Measurements from ENCODE around the gene TMEM161A.

The TMEM161A gene

GRCh38 chr19:19078801-19079200 lies 59.5 kb downstream of the TMEM161A start:
- intact Hi-C loops (cut with micrococcal nuclease) = no loop called here
- no peaks in the 10 kb centered on the region for H3K36me3 Mint-ChIP-seq (ENCODE audit: low read depth)
- no peak overlapping the region for H3K27ac Mint-ChIP-seq
- H3K4me3 Mint-ChIP-seq = no peak overlapping the region
- H3K27me3 Mint-ChIP-seq = no peaks in the 10 kb centered on the region
- no peaks in the 10 kb centered on the region for H3K9me3 Mint-ChIP-seq
- peaks cover 34% of the 10 kb centered on the region for H3K4me1 Mint-ChIP-seq (ENCODE audit: low read depth)

DNA sequence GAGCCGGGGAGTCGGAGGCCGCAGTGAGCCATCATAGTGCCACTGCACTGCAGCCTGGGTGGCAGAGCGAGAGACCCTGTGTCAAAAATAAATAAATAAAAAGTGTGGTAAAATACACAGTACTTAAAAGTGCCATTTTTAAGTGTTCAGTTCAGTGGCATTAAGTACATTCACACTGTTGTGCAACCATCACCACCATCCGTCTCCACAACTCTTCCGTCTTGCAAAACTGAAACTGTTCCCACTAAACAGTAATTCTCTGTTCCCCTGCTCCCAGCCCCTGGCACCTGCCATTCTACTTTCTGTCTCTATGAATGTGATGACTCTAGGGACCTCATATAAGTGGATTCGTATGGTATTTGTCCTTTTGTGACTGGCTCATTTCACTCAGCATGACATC lies 61.2 kb downstream of the TMEM161A start:
- H3K27me3 Mint-ChIP-seq = no peaks in the 10 kb centered on the region
- H3K4me1 Mint-ChIP-seq (ENCODE audit: low read depth) = peaks cover 32% of the 10 kb centered on the region
- H3K4me3 Mint-ChIP-seq = peak overlapping the region; percentile 27
- intact Hi-C loops (cut with micrococcal nuclease) = no loop called here
- no peaks in the 10 kb centered on the region for H3K9me3 Mint-ChIP-seq
- no peak overlapping the region for H3K27ac Mint-ChIP-seq
- H3K36me3 Mint-ChIP-seq (ENCODE audit: low read depth) = no peaks in the 10 kb centered on the region

GRCh38 chr19:19076476-19076875 lies 61.8 kb downstream of the TMEM161A start:
- Mint-ChIP-seq H3K27ac (no peak overlapping the region), H3K4me1 (ENCODE audit: low read depth) (peaks cover 28% of the 10 kb centered on the region), H3K9me3 (no peaks in the 10 kb centered on the region), H3K36me3 (ENCODE audit: low read depth) (no peaks in the 10 kb centered on the region), H3K4me3 (no peak overlapping the region), H3K27me3 (no peaks in the 10 kb centered on the region)
- intact Hi-C loops (cut with micrococcal nuclease) = no loop called here

DNA sequence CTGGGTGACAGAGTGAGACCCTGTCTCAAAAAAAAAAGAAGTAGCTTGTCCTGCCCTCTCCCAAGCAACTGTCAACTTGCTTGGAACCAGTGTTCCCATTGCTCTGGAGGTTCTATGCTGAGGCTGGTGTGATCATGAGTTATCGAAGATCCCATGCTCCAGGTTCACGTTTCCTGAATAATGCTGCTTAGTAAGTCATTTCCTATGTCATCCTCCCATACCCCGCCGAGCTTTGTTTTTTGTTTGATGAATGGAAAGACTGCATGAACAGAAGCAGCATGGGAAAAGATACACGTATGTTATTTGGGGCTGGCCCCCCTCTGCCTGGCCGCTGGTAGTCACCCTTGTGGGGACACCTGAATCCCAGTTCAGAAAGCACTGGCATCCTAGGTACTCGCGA lies 63.2 kb downstream of the TMEM161A start:
- Mint-ChIP-seq H3K4me3 (no peak overlapping the region), H3K9me3 (no peaks in the 10 kb centered on the region), H3K4me1 (ENCODE audit: low read depth) (peaks cover 26% of the 10 kb centered on the region), H3K27me3 (no peaks in the 10 kb centered on the region), H3K36me3 (ENCODE audit: low read depth) (no peaks in the 10 kb centered on the region), H3K27ac (no peak overlapping the region)
- intact Hi-C loops (cut with micrococcal nuclease) = no loop called here

DNA sequence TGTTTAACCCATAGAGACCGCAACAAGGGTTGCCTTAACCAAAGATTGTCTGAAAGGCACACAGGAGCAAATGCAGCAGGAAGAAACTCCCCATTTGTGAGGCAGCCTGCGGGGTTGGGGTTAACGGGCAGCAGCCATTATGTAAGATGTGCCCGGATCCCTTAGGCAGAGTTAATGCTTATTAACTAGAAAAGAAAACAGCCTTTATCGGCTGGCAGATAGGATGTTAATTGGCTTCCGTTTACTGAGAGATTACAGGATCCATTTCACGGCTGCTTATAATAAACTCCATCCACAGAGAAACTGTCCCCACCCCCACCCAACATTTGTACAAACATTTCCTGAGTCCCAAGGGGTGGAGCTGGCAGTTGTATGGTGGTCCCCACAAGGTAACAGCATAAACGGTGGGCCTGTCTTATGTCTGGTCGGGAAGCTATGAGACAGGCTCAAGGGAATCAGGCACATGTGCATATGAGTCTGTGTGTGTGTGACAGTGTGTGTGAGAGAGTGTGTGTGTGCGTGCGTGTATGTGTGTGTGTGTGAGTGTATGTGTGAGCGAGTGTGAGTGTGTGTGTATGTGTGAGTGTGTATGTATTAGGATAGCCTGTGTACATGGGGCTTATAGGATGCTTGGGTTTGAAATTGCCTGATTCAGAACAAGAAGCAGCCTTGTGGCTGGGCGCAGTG lies 63.9 kb downstream of the TMEM161A start:
- H3K4me1 Mint-ChIP-seq (ENCODE audit: low read depth) = peaks cover 21% of the 10 kb centered on the region
- H3K27ac Mint-ChIP-seq = no peak overlapping the region
- H3K36me3 Mint-ChIP-seq (ENCODE audit: low read depth) = no peaks in the 10 kb centered on the region
- intact Hi-C loops (cut with micrococcal nuclease) = no loop called here
- H3K27me3 Mint-ChIP-seq = no peaks in the 10 kb centered on the region
- no peak overlapping the region for H3K4me3 Mint-ChIP-seq
- H3K9me3 Mint-ChIP-seq = no peaks in the 10 kb centered on the region

GRCh38 chr19:19071897-19072296 lies 66.4 kb downstream of the TMEM161A start:
- Mint-ChIP-seq H3K27me3 (no peaks in the 10 kb centered on the region), H3K27ac (no peak overlapping the region), H3K4me3 (no peak overlapping the region), H3K9me3 (no peaks in the 10 kb centered on the region), H3K36me3 (ENCODE audit: low read depth) (no peaks in the 10 kb centered on the region), H3K4me1 (ENCODE audit: low read depth) (peaks cover 8% of the 10 kb centered on the region)
- intact Hi-C loops (cut with micrococcal nuclease) = no loop called here

Data from dendritic cell treated with granulocyte-macrophage colony-stimulating factor and Interleukin-4, amounts not matched to agents 40 ng/mL and 50 ng/mL, for 4 days (primary cell).